Left renal cortex interstitium (tissue), 4 donors: ENCODE data around the gene SMARCA1. TPM values are rescaled to one million over a fixed set of nuclear protein-coding genes. Genes with fewer than 3 reads are reported as not detected.
"Not testable (repeated sequence)": the region's sequence is repeated elsewhere in the genome, so short reads cannot be mapped to it uniquely, and the experiment has no call there.

Source experiments
- DNase-seq, 4 donors: peaks; one replicate each; pipeline ENCODE4 v3.0.0-alpha.2; 2013; ENCODE audit warnings: low read depth in 4 of 4, low spot score in 2 of 4, missing footprints in 1 of 4
- polyA plus RNA-seq, 4 donors: library from polyadenylated mRNA; unstranded; fragments of 120-200 nt; gene quantifications; one replicate each; pipeline ENCODE4 v1.2.1, GENCODE V29; 2013; ENCODE audit not compliant: insufficient read length in 4 of 4

Gene SMARCA1
- polyA plus RNA-seq, result 100 to 1,000 TPM in 3 of 4 donors, 10 to 100 TPM in 1; 99.9 to 129 (median 114) TPM

GRCh38 chrX:129523079-129523911 lies at the start of gene SMARCA1:
Gene SMARCA1 (minus strand): TSS chrX:129523490. CDS start chrX:129523370, 120 bp downstream.
- DNase-seq, result peak in 3 of 4 donors; percentile 34 to 46 (median 44)

DNA sequence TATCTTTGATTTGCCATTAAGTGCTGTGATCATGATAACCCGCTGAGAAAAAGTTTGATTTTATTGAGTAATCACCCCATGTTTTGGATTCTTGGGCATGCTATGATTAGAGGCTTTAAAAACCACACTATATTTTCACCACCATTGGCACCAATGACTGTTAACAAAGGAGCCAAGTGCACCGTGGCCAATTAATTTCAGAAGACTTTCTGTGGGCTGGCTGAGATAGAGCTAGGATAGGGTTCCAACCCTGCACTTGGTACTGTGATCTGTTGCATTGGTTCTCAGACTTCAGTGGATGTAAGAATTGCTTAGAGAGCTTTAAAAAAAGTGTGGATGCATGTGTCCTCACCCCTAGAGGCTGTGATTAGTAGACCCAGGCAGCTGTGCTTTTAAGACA lies 49.1 kb upstream of the SMARCA1 start:
- no peak for DNase-seq

GRCh38 chrX:129568349-129568748 lies 45.1 kb upstream of the SMARCA1 start:
- no peak for DNase-seq

DNA sequence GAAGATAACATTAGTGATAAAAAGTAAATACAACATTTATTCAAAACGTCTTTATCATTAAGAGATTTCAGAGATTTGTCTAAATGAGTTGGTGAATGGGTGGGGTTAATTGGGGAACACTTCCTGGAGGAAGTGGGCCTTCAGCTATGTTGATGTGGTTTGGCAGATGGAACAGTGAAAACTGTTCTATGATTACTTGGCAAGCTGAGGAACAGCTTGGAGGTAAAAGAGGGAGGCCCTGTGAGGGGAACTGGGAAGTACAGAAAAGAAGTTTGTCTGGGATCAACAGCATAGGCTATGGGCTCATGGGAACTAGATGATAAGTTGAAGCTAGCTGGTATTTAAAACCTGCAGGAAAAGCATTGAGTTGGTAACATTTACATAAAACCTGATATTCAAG lies 42.8 kb upstream of the SMARCA1 start:
- DNase-seq, result no peak

GRCh38 chrX:129565046-129565650 lies 41.9 kb upstream of the SMARCA1 start:
- DNase-seq, result peak in 1 of 4 donors; percentile 11

DNA sequence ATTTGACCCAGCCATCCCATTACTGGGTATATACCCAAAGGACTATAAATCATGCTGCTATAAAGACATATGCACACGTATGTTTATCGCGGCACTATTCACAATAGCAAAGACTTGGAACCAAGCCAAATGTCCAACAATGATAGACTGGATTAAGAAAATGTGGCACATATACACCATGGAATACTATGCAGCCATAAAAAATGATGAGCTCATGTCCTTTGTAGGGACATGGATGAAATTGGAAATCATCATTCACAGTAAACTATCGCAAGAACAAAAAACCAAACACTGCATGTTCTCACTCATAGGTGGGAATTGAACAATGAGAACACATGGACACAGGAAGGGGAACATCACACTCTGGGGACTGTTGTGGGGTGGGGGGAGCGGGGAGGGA lies 41.1 kb upstream of the SMARCA1 start:
- not testable (repeated sequence) for DNase-seq

DNA sequence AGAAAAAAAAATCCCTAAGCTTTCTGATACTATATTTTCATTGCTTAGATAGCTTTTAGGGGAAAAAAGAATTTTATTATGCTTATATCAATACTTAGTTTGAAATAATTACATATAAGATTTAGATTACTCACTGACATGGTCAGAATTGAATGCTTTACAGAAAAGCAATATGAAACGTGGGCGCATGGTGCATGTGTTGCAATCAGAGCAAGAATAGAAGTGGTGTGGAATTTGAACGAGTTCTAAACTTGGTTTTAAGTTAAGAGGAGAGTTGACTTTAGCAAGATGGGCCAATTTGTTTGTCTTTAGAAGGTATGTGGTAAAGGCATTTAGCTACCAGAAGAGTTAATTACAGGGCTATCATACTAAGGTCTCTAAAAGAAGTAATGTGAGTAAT lies 38.2 kb upstream of the SMARCA1 start:
- DNase-seq, result no peak

DNA sequence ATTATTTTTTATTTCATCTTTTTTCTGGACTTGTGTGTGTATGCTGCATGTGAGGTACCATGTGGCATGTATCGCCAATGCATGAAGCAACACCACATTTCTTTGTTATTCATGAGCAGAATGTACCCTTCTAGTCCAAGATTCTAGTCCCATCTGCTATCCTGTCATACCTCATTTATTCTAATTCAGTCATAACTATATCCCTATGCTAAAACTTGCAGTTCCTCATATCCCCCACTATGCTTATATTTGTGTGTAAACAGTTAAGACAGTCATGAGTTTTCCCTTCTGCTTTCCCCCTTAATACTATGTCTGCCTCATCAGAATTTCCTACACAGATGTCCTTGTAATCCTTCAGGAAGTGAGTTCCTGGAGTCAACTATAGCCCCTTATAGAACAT lies 36.5 kb upstream of the SMARCA1 start:
- DNase-seq, result no peak

DNA sequence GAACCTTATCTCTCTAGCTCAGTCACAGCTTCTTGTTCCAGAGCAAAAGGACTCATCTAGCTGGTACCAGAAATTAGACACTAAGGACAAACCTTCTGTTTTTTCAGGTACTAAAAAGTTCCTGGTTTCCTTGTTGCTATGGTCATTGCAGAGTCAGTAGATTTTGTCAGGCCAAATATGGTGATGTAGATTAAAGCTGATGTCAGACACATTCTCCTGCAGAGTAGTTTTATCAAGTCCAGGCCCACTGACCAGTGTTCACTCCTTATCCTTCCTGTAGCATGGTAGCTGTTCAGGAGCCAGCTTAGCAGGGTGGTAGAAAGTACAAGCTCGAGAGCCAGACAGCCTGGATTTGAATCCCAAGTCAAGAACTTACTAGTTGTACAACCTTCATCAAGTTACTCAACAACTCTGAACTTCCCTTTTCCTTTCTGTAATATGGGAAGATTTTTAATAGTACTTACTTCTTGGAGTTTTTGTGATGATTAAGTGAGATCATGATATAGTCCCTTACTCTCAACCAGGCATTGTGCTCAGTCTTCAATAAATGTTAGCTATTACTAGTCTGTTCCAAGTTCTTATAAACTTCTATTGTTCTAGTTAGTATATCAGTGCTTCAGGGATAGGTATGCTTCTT lies 34.7 kb upstream of the SMARCA1 start:
- no peak for DNase-seq

GRCh38 chrX:129556806-129557315 lies 33.6 kb upstream of the SMARCA1 start:
- no peak for DNase-seq

- not testable (repeated sequence) for DNase-seq
Observed at GRCh38 chrX:129554816-129555215, 31.5 kb upstream of the SMARCA1 start.

- no peak for DNase-seq
Observed at GRCh38 chrX:129553619-129554288, 30.5 kb upstream of the SMARCA1 start.

DNA sequence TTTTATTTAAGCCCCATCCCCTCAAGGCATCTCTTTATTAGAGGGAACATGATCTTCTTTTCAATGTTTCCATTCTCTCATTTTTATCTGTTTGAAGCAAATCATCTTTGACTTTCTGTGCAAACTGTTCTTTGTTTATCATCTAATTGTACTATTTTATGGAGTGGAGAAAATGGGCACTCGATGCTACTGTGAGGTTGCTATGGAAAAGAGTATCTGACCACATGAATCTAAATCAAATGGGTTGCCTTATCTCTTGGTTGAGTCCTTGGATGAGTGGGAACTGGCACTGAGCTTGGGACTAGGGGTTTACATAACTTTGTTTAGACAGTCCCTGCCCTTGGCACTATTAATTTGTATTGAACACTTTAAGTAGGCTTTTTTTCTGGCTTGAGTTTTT lies 25.8 kb upstream of the SMARCA1 start:
- no peak for DNase-seq

DNA sequence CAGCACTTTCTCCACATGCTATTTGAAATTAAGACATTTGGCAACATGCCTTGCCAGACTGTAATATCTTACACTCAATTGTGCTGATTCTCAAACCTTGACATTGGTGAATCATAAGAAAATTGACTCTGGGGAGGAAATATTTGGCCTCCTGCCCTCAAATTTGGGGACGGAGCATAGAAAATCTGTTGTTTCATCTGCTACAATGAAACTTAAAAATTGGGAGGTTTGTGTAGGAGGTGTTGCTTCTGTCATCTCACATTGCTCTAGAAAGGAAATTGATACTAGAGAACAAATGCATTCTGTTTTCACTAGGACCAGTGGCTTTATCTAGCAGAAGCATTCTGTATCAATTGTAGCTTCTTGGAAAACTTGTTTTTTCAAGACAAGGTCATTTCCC lies 22.1 kb upstream of the SMARCA1 start:
- no peak for DNase-seq

DNA sequence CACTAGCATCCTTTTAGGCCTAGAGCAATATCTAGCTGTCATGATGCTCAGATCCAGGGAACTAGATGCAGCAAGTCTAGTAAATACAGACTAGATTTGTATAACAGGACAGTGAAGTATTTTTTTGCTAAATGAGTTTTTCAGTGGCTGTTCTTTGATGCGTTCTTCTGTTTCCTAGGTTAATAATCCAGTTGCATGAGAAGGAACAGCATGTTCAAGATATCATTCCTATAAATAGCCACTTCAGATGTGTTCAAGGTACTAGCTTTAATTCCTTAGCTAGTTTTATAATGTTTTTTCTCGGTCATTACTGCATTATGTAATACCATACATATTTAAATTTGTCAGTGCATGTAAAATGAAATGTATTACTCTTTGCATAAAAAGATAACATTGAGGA lies 21.5 kb upstream of the SMARCA1 start:
- DNase-seq, result no peak

DNA sequence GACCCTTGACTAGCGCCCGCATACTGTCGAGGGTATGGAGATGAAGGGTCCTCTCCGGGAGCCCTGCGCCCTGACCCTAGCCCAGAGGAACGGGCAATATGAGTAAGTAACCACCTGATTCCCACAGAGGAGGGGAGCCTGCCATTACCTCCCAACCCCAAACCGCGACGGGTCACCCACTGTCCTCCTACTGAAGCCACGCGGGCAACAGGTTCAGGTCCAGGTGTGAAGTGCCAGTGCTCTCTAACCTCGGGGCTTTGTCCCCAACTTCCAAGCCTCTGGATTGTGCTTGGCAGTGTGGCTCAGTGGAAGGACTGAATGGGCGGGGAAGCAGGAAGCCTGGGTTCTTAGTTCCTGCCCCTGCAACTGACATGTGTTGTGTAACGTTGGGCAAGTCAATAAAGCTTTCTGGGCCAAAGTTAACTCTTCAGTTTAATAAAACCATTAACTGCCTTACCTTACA lies 17.5 kb upstream of the SMARCA1 start:
- DNase-seq, result no peak

DNA sequence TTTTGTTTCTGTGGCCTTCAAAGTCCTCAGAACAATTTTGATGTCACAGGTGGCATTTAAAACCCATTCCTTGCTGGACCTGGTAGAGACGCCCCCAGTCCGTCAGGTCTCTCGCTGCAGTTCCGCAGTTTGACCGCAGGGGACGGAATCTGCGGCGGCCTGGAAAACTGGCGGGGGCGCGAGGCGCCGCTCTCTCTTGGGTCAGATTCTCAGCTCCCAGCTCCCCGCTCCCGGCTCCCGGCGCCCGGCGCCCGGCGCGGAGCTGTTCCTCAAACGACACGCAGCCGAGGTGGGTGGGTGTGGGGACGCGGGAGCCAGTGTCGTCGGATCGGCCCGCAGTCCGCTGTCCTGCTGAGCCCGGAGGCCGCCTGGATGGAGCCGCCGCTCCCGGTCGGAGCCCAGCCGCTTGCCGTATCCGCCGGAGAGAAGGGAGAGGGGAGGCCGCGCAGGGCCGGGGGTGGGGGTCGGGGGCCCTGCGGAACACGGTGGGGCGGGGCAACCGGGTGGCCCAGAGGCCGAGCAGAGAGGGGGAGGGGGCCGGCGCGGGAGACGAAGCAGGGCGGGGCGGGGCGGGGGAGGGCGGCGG lies 16.9 kb upstream of the SMARCA1 start, which contains the start of gene OCRL:
Gene OCRL, plus strand, starts transcription at position 192 of the 586 bp plus-strand sequence. Its CDS starts 181 bp downstream, at position 373.
- peak in 2 of 4 donors; percentile 15 to 50 for DNase-seq

GRCh38 chrX:129534816-129535578 lies 11.7 kb upstream of the SMARCA1 start:
- no peak for DNase-seq

DNA sequence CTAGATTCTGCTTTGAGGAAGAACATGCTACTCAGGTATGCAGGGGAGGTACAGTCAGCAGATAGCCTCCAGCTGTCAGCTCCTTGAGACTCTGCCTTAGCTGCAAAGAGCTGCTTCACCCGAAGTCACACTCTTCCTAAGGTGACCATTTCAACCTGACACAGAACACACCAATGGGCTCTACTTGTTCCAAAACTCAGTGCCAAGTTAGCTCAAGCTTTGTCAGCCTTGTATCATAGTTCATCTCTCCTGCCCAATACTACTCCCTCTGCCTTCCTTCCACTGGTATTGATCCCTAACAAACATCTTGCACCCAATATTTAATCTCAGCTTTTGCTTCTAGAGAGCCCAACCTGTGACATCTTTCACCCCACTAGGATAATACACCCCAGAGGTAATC lies 7.8 kb upstream of the SMARCA1 start:
- no peak for DNase-seq
